ENCODE results near the gene CLCF1. TPM values are rescaled to one million over a fixed set of nuclear protein-coding genes. Genes with fewer than 3 reads are reported as not detected.

Gene CLCF1
- total and polyA plus RNA-seq, 10 of the 15 experiments (the other 5 are each of a cell fraction or from before 2014, with no cell fraction given) = 0.16 to 2.1 (median 0.63) TPM; not detected in 1

DNA sequence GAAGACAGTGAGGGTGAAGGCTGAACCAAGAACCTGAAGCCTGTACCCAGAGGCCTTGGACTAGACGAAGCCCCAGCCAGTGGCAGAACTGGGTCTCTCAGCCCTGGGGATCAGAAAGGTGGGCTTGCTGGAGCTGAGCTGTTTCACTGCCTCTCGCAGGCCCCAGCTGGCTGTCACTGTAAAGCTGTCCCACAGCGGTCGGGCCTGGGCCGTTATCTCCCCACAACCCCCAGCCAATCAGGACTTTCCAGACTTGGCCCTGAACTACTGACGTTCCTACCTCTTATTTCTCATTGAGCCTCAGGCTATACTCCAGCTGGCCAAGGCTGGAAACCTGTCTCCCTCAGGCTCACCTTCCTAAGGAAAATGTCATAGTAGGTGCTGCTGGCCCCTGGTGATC is 24.1 kb upstream of the CLCF1 start:
- Histone ChIP-seq H3K27ac (ENCODE audit: control insufficient read depth, insufficient read depth) (no peak overlapping the region), H3K79me2 (ENCODE audit: control insufficient read depth, insufficient read depth, low read length) (peaks cover 37% of the 10 kb centered on the region), H3K36me3 (ENCODE audit: control insufficient read depth in 2 of 2, insufficient read depth in 2 of 2, low read length in 1 of 2) (peaks cover 23 to 30% of the 10 kb centered on the region in 2 experiments), H3K9me3 (replicated peaks; ENCODE audit: control insufficient read depth, insufficient read depth, low read length) (no peaks in the 10 kb centered on the region; the same call in 2 of the 3 replicates), H3K9ac (ENCODE audit: control insufficient read depth, insufficient read depth, low read length) (no peak overlapping the region), H3K27me3 (replicated peaks in 1 of 2; ENCODE audit: control insufficient read depth in 2 of 2, insufficient read depth in 2 of 2, low read length in 1 of 2) (no peaks in the 10 kb centered on the region), H3K4me2 (ENCODE audit: control insufficient read depth, insufficient read depth) (no peak overlapping the region), H3K4me3 (no peak overlapping the region), H3K4me1 (ENCODE audit: control insufficient read depth, insufficient read depth, low read length) (peaks cover 25% of the 10 kb centered on the region), H2AFZ (ENCODE audit: control insufficient read depth, low read depth, low read length) (no peak overlapping the region), H4K20me1 (ENCODE audit: control insufficient read depth, insufficient read depth) (no peaks in the 10 kb centered on the region; the same call in 1 of the 2 replicates)
- FAIRE-seq (no peak), DNase-seq (ENCODE audit: low read depth, low spot score) (no peak), ATAC-seq (no peak)
- CTCF ChIA-PET = interaction anchor here (0.8 kb wide), 1 partner anchor 45 kb away, joined by 3 read pairs; no protein-coding TSS in a partner anchor
- in situ Hi-C loops (cut with MboI) (no loop called here), intact Hi-C loops (cut with micrococcal nuclease; ENCODE audit: unreplicated experiment) (no loop called here)
- SMC1A ChIA-PET (ENCODE audit: uncharacterized antibody, unreplicated experiment) = interaction anchor here (0.9 kb wide), 1 partner anchor 54 kb away, joined by 4 read pairs; no protein-coding TSS in a partner anchor
- RAD21 ChIA-PET (ENCODE audit: unreplicated experiment) = interaction anchor here (1.5 kb wide), 1 partner anchor 89 kb away, joined by 4 read pairs; no protein-coding TSS in a partner anchor
- no TSS peak for BruUV-seq (replicated peaks)
- WGBS (ENCODE audit: insufficient coverage, insufficient replicate concordance, low lambda C conversion rate, missing lambda C conversion rate) = 77% methylated on average over 6 of the region's 6 CpGs
- no peak for TF ChIP-seq SUPT20H (IDR thresholded peaks at IDR 0.05; ENCODE audit: borderline replicate concordance, control insufficient read depth, low read depth, low read length)
- TF ChIP-seq POLR2A (IDR thresholded peaks at IDR 0.05; ENCODE audit: low read depth, low read length) = peak; percentile 46; the same call in 1 of the 2 replicates
- TF ChIP-seq PML (IDR thresholded peaks at IDR 0.05; ENCODE audit: low read length) = 0 out of 2 replicates have a peak, but pooled peaks have one; percentile 24
- TF ChIP-seq, protein P1, sequence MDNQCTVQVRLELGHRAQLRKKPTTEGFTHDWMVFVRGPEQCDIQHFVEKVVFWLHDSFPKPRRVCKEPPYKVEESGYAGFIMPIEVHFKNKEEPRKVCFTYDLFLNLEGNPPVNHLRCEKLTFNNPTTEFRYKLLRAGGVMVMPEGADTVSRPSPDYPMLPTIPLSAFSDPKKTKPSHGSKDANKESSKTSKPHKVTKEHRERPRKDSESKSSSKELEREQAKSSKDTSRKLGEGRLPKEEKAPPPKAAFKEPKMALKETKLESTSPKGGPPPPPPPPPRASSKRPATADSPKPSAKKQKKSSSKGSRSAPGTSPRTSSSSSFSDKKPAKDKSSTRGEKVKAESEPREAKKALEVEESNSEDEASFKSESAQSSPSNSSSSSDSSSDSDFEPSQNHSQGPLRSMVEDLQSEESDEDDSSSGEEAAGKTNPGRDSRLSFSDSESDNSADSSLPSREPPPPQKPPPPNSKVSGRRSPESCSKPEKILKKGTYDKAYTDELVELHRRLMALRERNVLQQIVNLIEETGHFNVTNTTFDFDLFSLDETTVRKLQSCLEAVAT (IDR thresholded peaks at IDR 0.05) = no peak
- POLR2A ChIA-PET = no interaction called here
